ENCODE data around the gene GPR35.

DNA sequence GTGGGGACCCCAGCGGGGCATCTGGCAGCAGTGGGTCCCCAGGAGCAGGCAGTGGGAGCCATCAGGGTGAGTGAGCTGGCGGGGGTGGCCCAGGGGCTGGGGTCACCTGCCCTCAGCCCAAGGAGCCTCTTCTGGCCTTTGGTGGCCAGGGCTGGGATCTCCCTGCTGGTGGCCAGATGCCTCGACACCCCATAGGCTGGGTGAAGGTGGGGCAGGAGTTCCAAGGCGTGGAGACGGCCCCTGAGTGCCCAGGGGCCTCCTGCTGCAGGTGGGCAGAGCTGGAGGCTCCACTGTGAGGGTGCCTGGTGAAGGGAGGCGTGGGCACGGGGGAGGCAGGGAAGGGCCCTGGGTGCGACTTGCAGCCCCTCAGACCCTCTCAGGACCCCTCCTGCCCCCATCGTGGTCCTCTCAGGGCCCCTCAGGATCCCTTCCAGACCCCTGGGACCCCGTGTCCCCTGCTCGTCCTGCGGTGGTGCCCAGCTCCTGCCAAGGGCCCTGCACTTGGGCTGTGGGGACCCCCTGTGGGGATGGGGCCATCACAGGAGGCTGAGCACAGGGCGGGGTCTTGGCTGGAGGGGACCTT lies 5.0 kb upstream of the GPR35 start:
- TF ChIP-seq, protein P1, sequence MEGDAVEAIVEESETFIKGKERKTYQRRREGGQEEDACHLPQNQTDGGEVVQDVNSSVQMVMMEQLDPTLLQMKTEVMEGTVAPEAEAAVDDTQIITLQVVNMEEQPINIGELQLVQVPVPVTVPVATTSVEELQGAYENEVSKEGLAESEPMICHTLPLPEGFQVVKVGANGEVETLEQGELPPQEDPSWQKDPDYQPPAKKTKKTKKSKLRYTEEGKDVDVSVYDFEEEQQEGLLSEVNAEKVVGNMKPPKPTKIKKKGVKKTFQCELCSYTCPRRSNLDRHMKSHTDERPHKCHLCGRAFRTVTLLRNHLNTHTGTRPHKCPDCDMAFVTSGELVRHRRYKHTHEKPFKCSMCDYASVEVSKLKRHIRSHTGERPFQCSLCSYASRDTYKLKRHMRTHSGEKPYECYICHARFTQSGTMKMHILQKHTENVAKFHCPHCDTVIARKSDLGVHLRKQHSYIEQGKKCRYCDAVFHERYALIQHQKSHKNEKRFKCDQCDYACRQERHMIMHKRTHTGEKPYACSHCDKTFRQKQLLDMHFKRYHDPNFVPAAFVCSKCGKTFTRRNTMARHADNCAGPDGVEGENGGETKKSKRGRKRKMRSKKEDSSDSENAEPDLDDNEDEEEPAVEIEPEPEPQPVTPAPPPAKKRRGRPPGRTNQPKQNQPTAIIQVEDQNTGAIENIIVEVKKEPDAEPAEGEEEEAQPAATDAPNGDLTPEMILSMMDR (IDR thresholded peaks at IDR 0.05) = no peak
- no peak for TF ChIP-seq POLR2A (IDR thresholded peaks at IDR 0.05; ENCODE audit: low read depth)
